HG03103 (cell line): ENCODE measurements around the gene SCN4A.
"Not testable (repeated sequence)": the region's sequence is repeated elsewhere in the genome, so short reads cannot be mapped to it uniquely, and the experiment has no call there.

Source experiments
- ATAC-seq: cut with Tn5 transposase; IDR thresholded peaks from one replicate; pipeline ENCODE4 v1.9.1; 2021; ENCODE audit warnings: low read depth; ENCODE audit not compliant: unreplicated experiment

The SCN4A gene

GRCh38 chr17:63986821-63987220 is 14.1 kb upstream of the SCN4A start:
- no peak for ATAC-seq

- no peak for ATAC-seq
Observed at GRCh38 chr17:63985387-63986140, 12.8 kb upstream of the SCN4A start.

- ATAC-seq = no peak
Observed at GRCh38 chr17:63984651-63985386, 12.1 kb upstream of the SCN4A start.

- no peak for ATAC-seq
Observed at GRCh38 chr17:63984236-63984635, 11.5 kb upstream of the SCN4A start.

- ATAC-seq = no peak
Observed at GRCh38 chr17:63983320-63983719, 10.6 kb upstream of the SCN4A start.

GRCh38 chr17:63982641-63983040 is 9.9 kb upstream of the SCN4A start:
- not testable (repeated sequence) for ATAC-seq

- ATAC-seq = no peak
Observed at GRCh38 chr17:63978272-63979200, 5.8 kb upstream of the SCN4A start.

GRCh38 chr17:63976702-63977101 is 4.0 kb upstream of the SCN4A start:
- ATAC-seq = no peak

- no peak for ATAC-seq
Observed at GRCh38 chr17:63975541-63976092, 2.9 kb upstream of the SCN4A start.

GRCh38 chr17:63974594-63975192 is 2.0 kb upstream of the SCN4A start:
- ATAC-seq = no peak

GRCh38 chr17:63973930-63974593 is 1.3 kb upstream of the SCN4A start:
- no peak for ATAC-seq

GRCh38 chr17:63973247-63973646 is 529 bp upstream of the SCN4A start:
- no peak for ATAC-seq

- ATAC-seq = no peak
Observed at GRCh38 chr17:63969278-63969677, 3.4 kb downstream of the SCN4A start.

- no peak for ATAC-seq
Observed at GRCh38 chr17:63967953-63968352, 4.8 kb downstream of the SCN4A start.

- ATAC-seq = no peak
Observed at GRCh38 chr17:63966646-63967264, 6.0 kb downstream of the SCN4A start.

GRCh38 chr17:63963123-63963522 is 9.6 kb downstream of the SCN4A start:
- ATAC-seq = no peak

- no peak for ATAC-seq
Observed at GRCh38 chr17:63962298-63962744, 10.4 kb downstream of the SCN4A start.

GRCh38 chr17:63961355-63962212 is 11.1 kb downstream of the SCN4A start:
- no peak for ATAC-seq
